Measurements from ENCODE around the gene SESN1.
"Not testable (repeated sequence)": the region's sequence is repeated elsewhere in the genome, so short reads cannot be mapped to it uniquely, and the experiment has no call there.

Gene SESN1

DNA sequence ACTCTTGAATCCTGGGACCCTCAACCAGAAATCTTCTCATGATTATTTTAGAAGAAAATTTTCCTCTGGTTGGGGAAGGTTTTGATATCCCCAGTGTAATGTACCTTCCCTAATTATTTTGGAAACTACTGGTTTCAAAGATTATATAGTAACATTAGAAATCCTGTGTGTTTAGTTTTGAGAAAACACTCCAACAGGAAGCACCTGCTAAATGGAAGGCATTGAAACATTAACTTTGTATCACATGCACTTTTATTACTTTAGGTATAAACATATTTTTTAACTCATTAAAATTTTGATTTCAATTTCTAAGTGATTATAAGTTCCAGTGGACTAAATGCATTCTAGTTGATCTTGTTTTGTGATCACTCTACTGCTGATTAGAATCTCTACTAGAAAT lies 109.3 kb downstream of the SESN1 start:
- DNase-seq: no peak
- intact Hi-C loops (cut with DNase I): no loop called here

DNA sequence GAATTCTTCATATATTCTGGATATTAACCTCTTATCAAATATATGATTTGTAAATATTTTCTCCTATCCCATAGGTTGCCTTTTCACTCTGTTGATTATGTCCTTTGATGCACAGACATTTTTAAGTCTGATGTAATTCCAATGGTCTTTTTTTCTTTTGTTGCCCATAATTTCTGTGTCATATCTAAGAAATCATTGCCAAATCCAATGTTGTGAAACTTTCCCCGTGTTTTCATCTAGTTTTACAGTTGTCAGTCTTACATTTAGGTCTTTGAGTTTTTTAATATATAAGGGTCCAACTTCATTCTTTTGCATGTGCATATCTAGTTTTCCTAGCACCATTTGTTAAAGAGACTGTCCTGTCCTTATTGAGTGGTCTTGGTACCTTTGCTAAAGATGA lies 111.5 kb downstream of the SESN1 start:
- DNase-seq: no peak
- intact Hi-C loops (cut with DNase I): no loop called here

DNA sequence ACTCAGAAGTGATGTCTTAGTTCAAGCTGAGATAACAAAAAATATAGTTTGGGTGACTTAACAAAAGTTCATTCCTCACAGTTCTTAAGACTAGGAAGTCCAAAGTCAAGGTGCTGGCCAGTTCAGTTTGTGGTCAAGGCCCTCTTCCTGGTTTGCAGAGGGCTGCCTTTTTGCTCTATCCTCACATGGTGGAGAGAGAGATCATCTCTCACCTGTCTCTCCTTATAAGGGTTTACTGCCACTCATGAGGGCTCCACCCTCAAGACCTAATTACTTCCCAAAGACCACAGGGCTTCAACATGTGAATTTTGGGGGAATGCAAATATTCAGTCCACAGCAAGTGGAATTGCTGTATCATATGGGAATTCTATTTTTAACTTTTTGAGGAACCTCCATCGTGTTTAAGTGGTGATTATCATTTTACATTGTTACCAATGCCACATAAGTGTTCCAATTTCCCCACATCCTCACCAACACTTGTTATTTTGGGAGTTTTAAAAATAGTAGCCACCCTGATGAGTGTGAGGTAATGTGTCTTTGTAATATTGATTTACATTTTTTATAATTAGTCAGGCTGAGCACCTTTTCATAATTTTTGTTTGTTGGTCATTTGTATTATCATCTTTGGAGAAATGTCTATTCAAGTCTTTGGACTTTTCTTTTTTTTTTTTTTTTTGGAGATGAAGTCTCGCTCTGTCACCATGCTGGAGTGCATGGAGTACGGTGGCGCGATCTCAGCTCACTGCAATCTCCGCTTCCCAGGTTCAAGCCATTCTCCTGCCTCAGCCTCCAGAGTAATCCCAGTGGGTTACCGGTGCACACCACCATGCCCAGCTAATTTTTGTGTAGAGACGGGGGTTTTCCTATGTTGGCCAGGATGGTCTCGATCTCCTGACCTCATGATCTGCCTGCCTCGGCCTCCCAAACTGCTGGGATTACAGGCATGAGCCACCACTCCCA lies 112.2 kb downstream of the SESN1 start:
- intact Hi-C loops (cut with DNase I): no loop called here
- no peak for DNase-seq

DNA sequence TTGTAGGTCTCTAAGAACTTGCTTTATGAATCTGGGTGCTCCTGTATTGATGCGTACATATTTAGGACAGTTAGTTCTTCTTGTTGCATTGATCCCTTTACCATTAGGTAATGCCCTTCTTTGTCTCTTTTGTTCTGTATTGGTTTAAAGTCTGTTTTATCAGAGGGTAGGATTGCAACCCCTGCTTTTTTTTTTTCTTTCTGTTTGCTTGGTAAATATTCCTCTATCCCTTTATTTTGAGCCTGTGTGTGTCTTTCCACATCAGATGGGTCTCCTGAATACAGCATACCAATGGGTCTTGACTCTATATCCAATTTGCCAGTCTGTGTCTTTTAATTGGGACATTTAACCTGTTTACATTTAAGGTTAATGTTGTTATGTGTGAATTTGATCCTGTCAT lies 116.0 kb downstream of the SESN1 start:
- intact Hi-C loops (cut with DNase I); DNase-seq: not testable (repeated sequence)

DNA sequence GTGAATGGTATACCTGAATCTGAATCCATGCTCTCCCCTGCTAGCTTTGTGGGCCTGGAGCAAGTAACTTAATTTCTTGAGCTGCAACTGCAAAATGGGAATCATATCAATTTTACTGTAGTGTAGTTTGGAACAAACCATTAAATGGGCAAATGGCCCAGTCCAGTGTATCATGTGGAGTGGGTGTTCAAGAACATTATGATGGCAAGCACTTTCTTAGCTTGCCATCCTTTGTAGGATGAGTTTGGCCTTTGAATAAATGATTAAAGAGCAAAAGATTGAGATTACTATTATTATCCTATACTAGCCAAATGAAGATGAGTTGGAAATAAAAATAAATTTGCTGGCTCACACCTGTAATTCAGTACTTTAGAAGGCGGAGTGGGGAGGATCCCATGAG lies 120.4 kb downstream of the SESN1 start:
- intact Hi-C loops (cut with DNase I): no loop called here

DNA sequence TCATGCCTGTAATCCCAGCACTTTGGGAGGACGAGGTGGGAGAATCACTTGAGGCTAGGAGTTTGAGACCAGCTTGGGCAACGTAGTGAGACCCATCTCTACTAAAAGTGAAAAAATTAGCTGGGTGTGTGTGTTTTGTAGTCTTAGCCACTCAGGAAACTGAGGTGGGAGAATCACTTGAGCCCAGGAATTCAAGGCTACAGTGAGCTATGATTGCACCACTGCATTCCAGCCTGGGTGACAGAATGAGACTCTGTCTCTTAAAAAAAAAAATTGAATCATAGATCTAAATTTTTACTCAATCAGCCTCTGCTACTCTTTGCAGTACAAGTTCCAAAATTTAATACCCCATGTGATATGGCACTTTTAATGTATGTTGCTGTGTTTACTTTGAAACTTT lies 124.9 kb downstream of the SESN1 start:
- no peak for DNase-seq
- intact Hi-C loops (cut with DNase I): no loop called here

More for the DNA sequence above, 120.4 kb downstream of the SESN1 start:
- DNase-seq: no peak

DNA sequence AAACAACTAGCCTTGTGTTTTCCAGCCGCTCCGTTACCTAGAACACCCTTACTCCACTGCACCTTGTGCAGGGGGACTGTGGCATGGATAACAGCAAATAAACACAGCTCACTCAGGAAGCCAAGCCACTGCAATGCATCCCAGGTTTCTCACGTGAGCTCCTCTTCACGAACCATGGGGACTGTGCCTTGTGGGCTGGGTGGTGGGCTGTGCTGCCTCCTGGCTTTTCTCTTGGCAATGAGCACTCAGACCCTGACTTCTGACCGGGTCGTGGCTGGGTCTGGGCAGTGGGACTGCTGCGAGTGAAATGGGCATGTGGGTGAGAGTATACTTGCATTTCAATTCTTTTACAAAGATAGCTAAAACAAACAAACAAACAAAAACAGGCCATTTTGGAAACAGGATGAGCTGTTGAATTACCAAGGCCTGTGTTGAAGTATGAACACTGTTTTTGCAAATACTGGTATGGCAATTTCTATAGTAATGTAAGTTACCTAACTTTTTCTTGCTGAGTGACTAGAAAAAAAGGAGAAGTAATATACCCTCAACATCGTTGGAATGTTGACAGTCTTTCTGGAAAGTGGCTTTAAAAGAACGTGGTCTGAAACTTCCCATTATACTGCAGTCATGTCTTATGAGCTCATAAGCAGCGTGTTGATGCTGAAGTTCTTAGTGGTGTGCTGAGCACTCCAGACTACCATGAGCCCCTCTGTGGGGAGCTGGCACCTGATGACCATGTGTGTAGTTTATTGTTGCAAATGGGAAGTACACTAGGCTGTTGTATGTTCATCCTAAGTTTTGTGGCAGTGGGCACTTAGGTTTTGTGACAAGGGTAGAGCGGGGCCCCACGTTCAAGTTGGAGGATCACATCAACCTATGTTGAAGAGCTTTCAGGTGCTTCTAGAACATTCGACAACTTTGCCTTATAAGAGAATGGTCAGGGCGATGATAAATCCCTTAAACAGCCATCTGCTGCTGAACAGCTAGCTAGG lies 126.0 kb downstream of the SESN1 start:
- intact Hi-C loops (cut with DNase I): no loop called here
- no peak for DNase-seq

DNA sequence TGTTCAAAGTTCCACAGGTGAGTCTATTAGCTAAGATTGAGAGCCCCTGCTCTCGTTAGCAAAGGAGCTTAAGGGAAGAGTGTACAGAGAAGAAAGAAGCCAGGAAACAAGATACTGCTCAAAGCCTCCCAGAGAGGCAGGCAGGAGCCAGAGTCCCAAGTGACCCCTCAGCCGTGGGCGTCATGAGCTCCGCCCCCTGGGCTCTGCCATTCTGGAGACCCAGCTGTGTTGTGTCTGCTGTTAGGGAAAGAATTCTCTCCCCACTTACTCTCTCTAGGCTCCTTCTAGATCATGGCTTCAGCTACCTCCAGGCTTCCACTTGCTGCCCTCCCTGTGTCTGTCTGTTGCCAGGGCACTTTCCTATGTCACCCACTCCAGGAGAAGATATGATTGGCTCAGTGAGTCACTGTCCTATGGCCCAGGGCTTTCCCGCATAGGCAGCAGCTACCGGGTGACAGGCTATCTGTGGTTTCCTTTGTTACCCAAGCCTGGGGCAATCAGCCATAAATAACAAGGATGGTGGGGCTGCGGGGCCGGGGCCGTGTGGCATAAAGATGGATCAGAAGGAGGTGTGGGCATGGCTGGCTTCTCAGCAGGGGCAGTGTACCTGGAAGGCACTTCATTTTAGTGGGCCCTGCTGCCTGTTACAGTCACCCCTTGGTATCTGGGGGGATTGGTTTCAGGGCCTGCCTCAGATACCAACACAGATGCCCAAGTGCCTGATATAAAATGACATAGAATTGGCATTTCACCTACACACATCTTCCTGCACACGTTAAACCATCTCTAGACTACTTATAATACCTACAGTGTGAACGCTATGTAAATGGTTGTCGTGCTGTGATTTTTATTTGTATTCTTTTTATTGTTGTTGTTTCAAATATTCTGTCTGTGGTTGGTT lies 127.5 kb downstream of the SESN1 start:
- peak in 1 of 42 donors; percentile 17 for DNase-seq

DNA sequence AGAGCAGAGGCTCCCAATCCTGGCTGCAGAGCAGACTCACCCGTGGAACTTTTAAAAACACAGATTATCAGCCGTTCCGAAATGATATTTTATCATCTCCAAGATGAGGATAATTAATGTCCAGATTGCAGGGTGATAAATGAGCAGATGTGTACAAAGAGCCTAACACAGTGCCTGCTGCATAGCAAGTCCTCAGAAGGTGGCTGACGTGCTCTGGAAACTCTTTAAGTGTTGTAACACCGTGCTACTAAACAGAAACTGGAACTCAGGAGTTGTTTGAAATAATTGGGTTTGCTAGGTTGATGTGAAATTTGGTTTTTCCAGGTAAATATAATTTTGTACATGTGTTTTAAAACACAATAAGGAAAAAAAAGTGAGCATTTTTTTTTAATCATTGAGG lies 128.4 kb downstream of the SESN1 start:
- DNase-seq: no peak
- intact Hi-C loops (cut with DNase I): no loop called here

More for the DNA sequence above, 127.5 kb downstream of the SESN1 start:
- intact Hi-C loops (cut with DNase I): no loop called here

DNA sequence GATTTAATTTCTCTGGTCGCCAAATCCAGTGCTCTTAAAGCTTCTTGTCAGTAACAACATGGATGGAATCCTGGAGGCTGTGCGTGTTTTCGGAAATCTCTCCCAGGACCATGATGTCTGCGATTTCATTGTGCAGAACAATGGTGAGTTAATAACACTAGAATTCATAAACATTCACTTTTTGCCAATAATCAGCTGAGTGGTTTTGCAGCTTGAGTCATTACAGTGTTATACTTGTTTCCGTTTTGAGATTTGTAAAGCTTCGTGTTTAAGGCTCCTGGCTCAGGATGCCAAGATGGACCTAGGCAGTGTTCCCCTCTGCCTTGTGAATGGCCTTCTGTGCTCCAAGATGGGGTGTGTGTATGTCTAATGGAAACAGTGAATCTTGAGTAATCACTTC lies 132.7 kb downstream of the SESN1 start:
- intact Hi-C loops (cut with DNase I): no loop called here

DNA sequence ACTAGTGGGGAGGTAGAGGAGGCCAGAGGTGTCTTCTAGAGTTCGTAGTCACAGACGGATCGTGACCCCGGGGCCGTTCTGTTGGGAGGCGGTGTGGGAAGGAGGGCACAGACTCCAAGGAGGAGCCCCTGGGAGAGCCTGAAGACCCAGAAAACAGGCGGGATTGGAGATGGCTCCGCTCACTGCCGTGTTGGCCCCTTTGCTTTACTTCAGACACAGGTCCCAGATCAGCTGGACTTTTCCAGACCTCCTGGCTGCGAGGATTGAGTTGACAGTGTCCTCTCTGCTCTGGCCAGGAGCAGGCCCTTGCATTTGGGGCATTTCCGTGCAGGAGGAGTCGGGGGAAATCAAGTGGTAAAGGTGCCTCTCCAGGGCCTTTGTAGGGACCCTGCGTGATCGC lies 133.6 kb downstream of the SESN1 start:
- no peak for DNase-seq
- intact Hi-C loops (cut with DNase I): no loop called here

More for the DNA sequence above, 132.7 kb downstream of the SESN1 start:
- DNase-seq: no peak

DNA sequence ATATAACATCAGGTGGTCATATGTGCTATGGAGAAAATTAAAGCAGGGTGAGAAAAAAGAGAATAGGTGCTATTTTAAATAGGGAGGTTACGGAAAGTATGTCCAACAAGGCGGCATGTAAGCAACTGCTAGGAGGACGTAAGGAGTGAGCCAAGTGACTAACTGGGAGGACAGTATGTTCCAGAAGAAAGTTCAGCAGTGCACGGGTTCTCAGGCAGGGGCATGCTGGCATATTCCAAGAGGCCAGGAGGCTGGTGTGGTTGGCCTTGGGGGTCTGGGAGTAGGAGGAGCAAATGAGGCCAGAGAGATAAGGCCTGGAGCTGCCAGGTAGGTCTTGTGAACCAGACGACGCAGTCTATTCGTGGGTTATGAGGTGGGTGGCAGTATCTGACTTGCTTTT lies 134.0 kb downstream of the SESN1 start:
- DNase-seq: no peak
- intact Hi-C loops (cut with DNase I): no loop called here

DNA sequence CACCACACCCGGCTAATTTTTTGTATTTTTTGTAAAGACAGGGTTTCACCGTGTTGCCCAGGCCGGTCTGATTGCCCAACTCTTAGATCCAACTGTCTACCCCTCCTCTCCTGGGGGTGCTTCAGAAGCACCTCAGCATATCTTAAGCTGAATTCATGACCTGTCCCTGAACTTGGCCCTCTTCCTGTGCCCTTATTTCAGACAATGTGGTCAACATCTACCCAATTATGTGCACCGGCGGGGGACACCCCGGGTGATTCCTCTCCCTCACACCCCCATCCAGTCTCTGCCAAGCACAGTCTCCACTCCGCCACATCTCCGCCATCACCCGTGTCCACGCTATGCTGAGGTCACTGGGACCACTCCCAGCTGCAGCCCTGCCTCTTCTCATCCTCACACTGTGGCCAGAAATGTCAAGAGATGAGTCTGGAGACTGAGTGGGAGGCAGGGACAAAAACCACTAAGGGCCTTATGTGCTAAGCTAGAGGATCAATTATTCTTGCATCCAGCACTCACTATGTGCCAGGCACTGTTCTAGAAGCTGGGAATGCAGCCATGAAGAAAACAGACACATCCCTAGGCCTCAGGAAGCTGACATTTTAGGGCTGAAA lies 134.6 kb downstream of the SESN1 start:
- intact Hi-C loops (cut with DNase I): no loop called here
- no peak for DNase-seq

DNA sequence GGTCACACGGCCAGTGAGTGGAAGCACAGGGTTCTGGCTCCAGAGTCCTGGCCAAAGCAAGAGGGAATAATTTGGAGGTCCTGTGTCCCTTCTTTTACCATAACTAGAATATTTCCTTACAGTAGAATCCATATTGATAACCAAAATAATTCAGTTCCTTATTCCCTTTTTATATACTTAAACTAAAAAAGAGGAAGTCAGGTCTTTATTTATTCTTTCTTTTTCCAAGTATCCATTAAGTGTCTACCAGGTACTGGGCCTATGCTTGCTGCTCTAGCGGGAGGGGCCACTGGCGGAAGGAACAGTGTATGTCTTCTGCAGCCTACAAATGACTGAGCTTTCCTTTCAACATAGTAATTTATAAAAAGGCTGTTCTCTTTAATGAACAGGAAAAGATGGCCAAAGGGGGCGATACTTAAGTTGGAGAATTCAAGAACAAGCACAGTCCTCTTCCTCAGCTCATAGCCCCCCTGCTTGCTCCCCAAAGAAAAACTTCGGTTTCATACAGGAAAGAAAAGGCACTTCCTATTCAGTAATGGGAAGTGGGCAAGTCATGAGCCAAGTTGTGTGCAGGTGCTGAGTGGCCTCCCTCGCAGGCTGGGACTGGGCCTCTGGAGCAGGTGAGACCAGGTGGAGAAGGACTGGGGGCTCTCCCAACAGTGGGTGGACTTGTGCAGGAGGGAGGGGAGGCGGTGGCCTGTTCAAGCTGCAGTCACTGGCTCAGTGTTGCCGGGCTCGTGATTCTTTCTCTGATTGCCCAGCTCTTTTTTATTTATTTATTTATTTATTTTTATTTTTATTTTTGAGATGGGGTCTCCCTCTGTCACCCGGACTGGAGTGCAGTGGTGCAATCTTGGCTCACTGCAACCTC lies 135.5 kb downstream of the SESN1 start:
- no peak for DNase-seq
- intact Hi-C loops (cut with DNase I): no loop called here

DNA sequence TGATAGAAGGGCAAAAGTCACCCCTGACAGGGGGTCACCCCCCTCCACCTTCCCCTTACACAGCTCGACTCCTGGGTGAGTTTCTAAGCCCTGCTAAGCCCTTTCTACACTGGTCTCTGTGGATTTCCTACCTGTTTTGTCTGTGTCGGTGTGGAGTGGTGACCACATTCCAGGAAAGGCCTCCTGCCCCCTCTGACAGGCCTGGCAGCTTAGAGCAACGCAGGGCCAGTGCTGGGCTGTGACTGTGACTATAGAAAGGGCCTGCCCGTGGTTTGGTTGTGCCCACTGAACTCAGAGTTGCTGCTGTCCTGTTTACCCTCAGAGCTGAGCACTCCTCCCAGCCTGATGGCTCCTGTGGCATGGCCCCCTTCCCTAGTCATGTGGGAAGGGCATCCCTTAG lies 137.4 kb downstream of the SESN1 start:
- intact Hi-C loops (cut with DNase I): no loop called here
- no peak for DNase-seq

DNA sequence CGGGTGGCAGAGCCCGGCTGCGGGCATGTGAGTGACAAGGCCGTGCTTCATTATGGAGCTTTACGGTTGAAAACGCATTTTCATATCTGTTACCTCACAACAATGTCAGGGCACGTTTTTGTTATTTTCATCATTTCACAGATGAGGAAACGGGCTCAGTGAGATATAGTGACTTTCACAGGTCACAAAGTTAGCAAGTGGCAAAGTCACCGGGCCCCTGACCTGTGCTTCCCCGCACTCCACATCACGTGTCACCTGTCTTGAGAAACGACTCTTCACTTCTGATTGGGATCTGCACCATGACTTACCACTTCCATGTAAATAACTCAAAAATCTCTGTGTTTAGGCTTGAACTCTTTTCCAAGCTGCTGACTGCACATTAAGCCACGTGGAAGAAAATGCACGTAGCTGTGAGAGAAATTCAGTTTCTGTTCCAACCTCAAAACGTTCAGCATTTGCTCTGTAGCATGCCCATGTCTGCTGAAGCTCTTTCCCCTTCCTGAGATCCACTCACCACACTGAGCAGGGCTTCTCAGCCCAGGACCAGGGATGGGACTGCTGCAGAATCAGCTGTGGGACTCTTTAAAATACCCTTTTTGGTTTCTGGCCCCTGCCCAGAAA lies 139.2 kb downstream of the SESN1 start:
- intact Hi-C loops (cut with DNase I): no loop called here

DNA sequence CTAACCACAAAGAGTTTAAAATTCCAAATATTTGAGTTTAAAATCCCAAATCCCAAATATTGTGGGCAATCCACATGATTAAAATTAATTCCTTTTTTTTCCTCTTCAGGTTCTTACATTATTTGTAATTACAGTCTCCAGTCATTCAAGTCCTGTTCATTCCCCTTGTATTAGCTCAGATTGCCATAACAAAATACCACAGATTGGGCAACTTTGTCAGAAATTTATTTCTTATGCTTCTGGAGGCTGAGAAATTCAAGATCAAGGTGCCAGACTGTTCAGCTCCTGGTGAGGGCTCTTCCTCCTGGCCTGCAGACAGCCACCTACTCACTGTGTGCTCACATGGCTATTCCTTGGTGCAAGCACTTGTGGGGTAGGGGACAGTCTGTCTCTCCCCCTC lies 141.0 kb downstream of the SESN1 start:
- DNase-seq: no peak
- intact Hi-C loops (cut with DNase I): no loop called here

More for the DNA sequence above, 139.2 kb downstream of the SESN1 start:
- DNase-seq: no peak
